ENCODE measurements around the gene MYO1E.

Gene MYO1E

GRCh38 chr15:59262316-59262715, 110.4 kb downstream of the MYO1E start:
- no peak for DNase-seq (ENCODE audit: low read depth in 2 of 2)

GRCh38 chr15:59260090-59260489, 112.6 kb downstream of the MYO1E start:
- no peak for DNase-seq (ENCODE audit: low read depth in 2 of 2)

GRCh38 chr15:59259137-59259943, 113.3 kb downstream of the MYO1E start:
- no peak for DNase-seq (ENCODE audit: low read depth in 2 of 2)

- DNase-seq (ENCODE audit: low read depth in 2 of 2), result no peak
Measured at GRCh38 chr15:59258317-59258716, 114.4 kb downstream of the MYO1E start.

GRCh38 chr15:59257140-59257539, 115.5 kb downstream of the MYO1E start:
- DNase-seq (ENCODE audit: low read depth in 2 of 2), result no peak

GRCh38 chr15:59256482-59256881, 116.2 kb downstream of the MYO1E start:
- DNase-seq (ENCODE audit: low read depth in 2 of 2), result no peak

GRCh38 chr15:59255680-59256336, 116.9 kb downstream of the MYO1E start:
- peak in 1 of 2 donors; percentile 17 for DNase-seq (ENCODE audit: low read depth in 2 of 2)

GRCh38 chr15:59252137-59252536, 120.5 kb downstream of the MYO1E start:
- no peak for DNase-seq (ENCODE audit: low read depth in 2 of 2)

- no peak for DNase-seq (ENCODE audit: low read depth in 2 of 2)
Measured at GRCh38 chr15:59251001-59251845, 121.4 kb downstream of the MYO1E start.

- no peak for DNase-seq (ENCODE audit: low read depth in 2 of 2)
Measured at GRCh38 chr15:59250249-59250648, 122.4 kb downstream of the MYO1E start.

- no peak for DNase-seq (ENCODE audit: low read depth in 2 of 2)
Measured at GRCh38 chr15:59249816-59250215, 122.9 kb downstream of the MYO1E start.

- DNase-seq (ENCODE audit: low read depth in 2 of 2), result peak; percentile 21 to 36
Measured at GRCh38 chr15:59247364-59247763, 125.3 kb downstream of the MYO1E start.

GRCh38 chr15:59245559-59245958, 127.1 kb downstream of the MYO1E start:
- no peak for DNase-seq (ENCODE audit: low read depth in 2 of 2)

GRCh38 chr15:59244337-59244736, 128.3 kb downstream of the MYO1E start:
- DNase-seq (ENCODE audit: low read depth in 2 of 2), result no peak

GRCh38 chr15:59243622-59244021, 129.0 kb downstream of the MYO1E start:
- DNase-seq (ENCODE audit: low read depth in 2 of 2), result no peak

GRCh38 chr15:59242649-59243048, 130.0 kb downstream of the MYO1E start:
- DNase-seq (ENCODE audit: low read depth in 2 of 2), result no peak

GRCh38 chr15:59240036-59240435, 132.6 kb downstream of the MYO1E start:
- DNase-seq (ENCODE audit: low read depth in 2 of 2), result no peak

GRCh38 chr15:59237924-59238331, 134.7 kb downstream of the MYO1E start:
- DNase-seq (ENCODE audit: low read depth in 2 of 2), result no peak

- no peak for DNase-seq (ENCODE audit: low read depth in 2 of 2)
Measured at GRCh38 chr15:59237119-59237855, 135.4 kb downstream of the MYO1E start.

GRCh38 chr15:59236394-59236793, 136.3 kb downstream of the MYO1E start:
- no peak for DNase-seq (ENCODE audit: low read depth in 2 of 2)

GRCh38 chr15:59232476-59232875, 140.2 kb downstream of the MYO1E start:
- no peak for DNase-seq (ENCODE audit: low read depth in 2 of 2)

Measured in stimulated activated CD8-positive, alpha-beta memory T cell treated with anti-CD3 and anti-CD28 coated beads, Interleukin-7, amount 100 ng/mL, for 4 hours (primary cell).